ENCODE data around the gene EML3. TPM values are rescaled to one million over a fixed set of nuclear protein-coding genes. Genes with fewer than 3 reads are reported as not detected.

EML3 gene
- 35.9 and 38.5 TPM in 2 replicates for total RNA-seq

GRCh38 chr11:62612366-62613290, at the start of gene EML3, which contains the start of gene ROM1:
TSS of gene EML3 (minus strand) at chr11:62612775. CDS start at chr11:62612457, 318 bp downstream.
TSS of gene ROM1 (plus strand) at chr11:62613257. CDS start at chr11:62613282, 25 bp downstream.

GRCh38 chr11:62645946-62646824, 33.6 kb upstream of the EML3 start, which contains the start of gene GANAB:
TSS of gene GANAB (minus strand) at chr11:62646613. CDS start at chr11:62646599, 14 bp downstream.

GRCh38 chr11:62621567-62622470, 9.2 kb upstream of the EML3 start, which contains the start of gene B3GAT3:
TSS of gene B3GAT3 (minus strand) at chr11:62621986. CDS start at chr11:62621947, 39 bp downstream.

GRCh38 chr11:62601372-62602140, 11.0 kb downstream of the EML3 start, which contains the start of gene MTA2:
TSS of gene MTA2 (minus strand) at chr11:62601865. CDS start at chr11:62601450, 415 bp downstream.

GRCh38 chr11:62591448-62592145, 21.0 kb downstream of the EML3 start, which contains the start of gene TUT1:
TSS of gene TUT1 (minus strand) at chr11:62591523. CDS start at chr11:62591485, 38 bp downstream.

GRCh38 chr11:62573592-62574362, 38.8 kb downstream of the EML3 start, which contains the start of gene EEF1G:
TSS of gene EEF1G (minus strand) at chr11:62573891. CDS start at chr11:62573842, 49 bp downstream.

Small RNAs within 50 kb of the gene (small RNA-seq; reads per million reads assigned to genes)
- gene AP001458.1 (not detected), gene EEF1G (not detected), gene MIR6747 (not detected)

Other genes starting within 250 kb of the EML3 start
- not detected in 2 replicates for gene SCGB1A1, start 193.7 kb downstream of the EML3 start, total RNA-seq
- gene AHNAK, start 66.0 kb downstream of the EML3 start, total RNA-seq = 953 and 967 TPM in 2 replicates
- gene EEF1G, start 38.9 kb downstream of the EML3 start, total RNA-seq = 1,028 and 1,088 TPM in 2 replicates
- 6.3 and 7.2 TPM in 2 replicates for gene TUT1, start 21.3 kb downstream of the EML3 start, total RNA-seq
- gene MTA2, start 10.9 kb downstream of the EML3 start, total RNA-seq = 138 and 161 TPM in 2 replicates
- gene ROM1, start 482 bp upstream of the EML3 start, total RNA-seq = 3.7 and 5.5 TPM in 2 replicates
- 24.0 and 24.2 TPM in 2 replicates for gene B3GAT3, start 9.2 kb upstream of the EML3 start, total RNA-seq
- gene GANAB, start 33.8 kb upstream of the EML3 start, total RNA-seq = 248 and 270 TPM in 2 replicates
- 25.5 and 29.4 TPM in 2 replicates for gene INTS5, start 40.5 kb upstream of the EML3 start, total RNA-seq
- gene C11orf98, start 52.4 kb upstream of the EML3 start, total RNA-seq = 14.9 and 20.3 TPM in 2 replicates
- 3.2 and 7.3 TPM in 2 replicates for gene CSKMT, start 52.5 kb upstream of the EML3 start, total RNA-seq
- gene UQCC3, start 58.9 kb upstream of the EML3 start, total RNA-seq = 4.4 and 5.6 TPM in 2 replicates
- gene LBHD1, start 59.5 kb upstream of the EML3 start, total RNA-seq = 4.0 and 4.5 TPM in 2 replicates
- 70.9 and 82.1 TPM in 2 replicates for gene UBXN1, start 66.3 kb upstream of the EML3 start, total RNA-seq
- 63.6 and 104 TPM in 2 replicates for gene LRRN4CL, start 76.8 kb upstream of the EML3 start, total RNA-seq
- 47.2 and 64.5 TPM in 2 replicates for gene BSCL2, start 94.6 kb upstream of the EML3 start, total RNA-seq
- gene GNG3, start 94.9 kb upstream of the EML3 start, total RNA-seq = not detected in 2 replicates
- gene HNRNPUL2, start 114.7 kb upstream of the EML3 start, total RNA-seq = 7.5 and 10.9 TPM in 2 replicates
- 27.9 and 36.0 TPM in 2 replicates for gene TTC9C, start 115.7 kb upstream of the EML3 start, total RNA-seq
- 19.3 and 21.4 TPM in 2 replicates for gene ZBTB3, start 141.4 kb upstream of the EML3 start, total RNA-seq
- gene POLR2G, start 148.8 kb upstream of the EML3 start, total RNA-seq = 34.9 and 47.2 TPM in 2 replicates
- 13.5 and 19.5 TPM in 2 replicates for gene TAF6L, start 158.6 kb upstream of the EML3 start, total RNA-seq
- 38.0 and 38.1 TPM in 2 replicates for gene TMEM179B, start 174.6 kb upstream of the EML3 start, total RNA-seq
- 12.3 and 13.1 TPM in 2 replicates for gene TMEM223, start 179.2 kb upstream of the EML3 start, total RNA-seq
- gene NXF1, start 192.7 kb upstream of the EML3 start, total RNA-seq = 30.5 and 38.9 TPM in 2 replicates
- gene STX5, start 219.3 kb upstream of the EML3 start, total RNA-seq = 48.3 and 56.5 TPM in 2 replicates
- gene TEX54, start 220.1 kb upstream of the EML3 start, total RNA-seq = not detected in 2 replicates
- 28.9 and 29.1 TPM in 2 replicates for gene WDR74, start 226.8 kb upstream of the EML3 start, total RNA-seq

Measured in hair follicle dermal papilla cell (primary cell).